NOMO-1 (cell line): ENCODE results near the gene UBE2Q1.

Source experiments
- DNase-seq, 2 experiments: peaks; one replicate each; lab custom pipeline; 2025; ENCODE audit not compliant: unreplicated experiment in 2 of 2; lab: John Stamatoyannopoulos, UW

Gene UBE2Q1

DNA sequence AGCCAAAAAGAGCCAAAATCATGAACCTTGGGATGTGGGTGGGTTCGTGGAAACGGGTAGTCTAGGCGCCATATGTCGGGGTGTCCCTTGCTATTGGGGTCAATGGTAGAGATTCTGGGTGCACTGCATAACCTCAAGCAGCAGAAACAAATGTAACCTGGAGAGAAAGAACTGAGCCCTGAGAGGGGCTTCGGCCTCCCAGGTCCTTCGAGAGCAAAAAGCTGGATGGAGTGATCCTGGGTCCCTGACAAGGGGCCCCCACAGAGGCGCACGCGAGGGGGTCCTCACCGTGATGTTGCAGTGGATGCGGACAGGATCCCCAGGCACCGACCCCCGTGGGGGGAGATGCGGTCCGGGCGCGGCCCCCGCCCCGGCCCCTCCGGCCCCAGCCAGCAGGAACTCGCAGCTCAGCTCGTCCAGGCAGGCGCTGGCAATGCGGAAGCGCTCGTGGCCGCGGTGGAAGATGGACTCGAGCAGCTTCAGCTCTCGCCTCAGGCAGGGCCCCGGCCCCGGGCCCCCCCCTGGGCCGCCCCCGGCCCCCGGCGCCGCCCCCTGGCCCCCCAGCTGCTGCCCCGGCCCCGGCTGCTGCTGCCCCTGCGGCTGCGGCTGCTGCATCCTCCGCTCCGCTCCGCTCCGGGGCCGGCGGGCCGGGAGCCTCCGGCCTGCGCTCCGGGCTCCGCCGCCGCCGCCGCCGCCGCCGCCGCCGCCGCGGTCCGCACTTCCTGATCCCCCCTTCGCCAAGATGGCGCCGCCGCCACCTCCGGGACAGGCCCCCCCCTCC, at the start of gene UBE2Q1:
Gene UBE2Q1, minus strand, starts transcription at position 724 of the 781 bp plus-strand sequence. Its CDS starts 109 bp downstream, at position 615.
- DNase-seq: peak; percentile 12 to 41

DNA sequence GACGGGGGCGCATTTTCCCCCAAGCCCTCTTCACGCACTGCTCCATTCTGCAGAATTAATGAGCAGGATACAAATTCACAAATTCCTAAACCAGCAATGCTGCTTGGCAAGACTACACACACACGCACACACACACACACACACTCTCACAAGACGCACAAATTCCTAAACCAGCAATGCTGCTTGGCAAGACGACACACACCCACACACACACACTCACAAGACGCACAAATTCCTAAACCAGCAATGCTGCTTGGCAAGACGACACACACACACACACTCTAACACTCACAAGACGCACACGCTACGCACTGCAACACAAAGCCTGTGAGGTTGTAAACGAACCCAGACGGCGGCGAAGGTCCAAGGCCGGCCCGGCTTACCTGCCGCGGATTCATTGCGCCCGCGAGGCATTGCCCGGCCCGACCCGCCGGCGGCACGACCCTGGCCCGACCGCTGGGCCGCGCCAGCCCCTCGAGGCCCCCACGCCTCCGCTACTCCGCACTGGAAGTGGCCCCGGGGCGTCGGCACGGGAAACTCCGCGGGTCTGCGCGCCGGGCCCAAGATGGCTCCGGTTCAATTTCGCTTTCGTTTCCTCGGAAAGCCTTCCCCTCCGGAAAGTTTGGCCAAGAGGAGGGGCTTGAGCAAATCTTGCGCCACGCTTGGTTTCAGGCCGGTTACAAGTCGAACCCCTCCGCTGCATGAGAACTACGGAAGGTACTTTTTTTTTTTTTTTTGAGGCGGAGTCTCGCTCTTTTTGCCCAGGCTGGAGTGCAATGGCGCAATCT, 49.3 kb upstream of the UBE2Q1 start, which contains the start of gene ADAR:
Gene ADAR, minus strand, starts transcription at position 578 of the 788 bp plus-strand sequence. Its CDS starts 180 bp downstream, at position 398.
- peak; percentile 96 to 97 for DNase-seq

DNA sequence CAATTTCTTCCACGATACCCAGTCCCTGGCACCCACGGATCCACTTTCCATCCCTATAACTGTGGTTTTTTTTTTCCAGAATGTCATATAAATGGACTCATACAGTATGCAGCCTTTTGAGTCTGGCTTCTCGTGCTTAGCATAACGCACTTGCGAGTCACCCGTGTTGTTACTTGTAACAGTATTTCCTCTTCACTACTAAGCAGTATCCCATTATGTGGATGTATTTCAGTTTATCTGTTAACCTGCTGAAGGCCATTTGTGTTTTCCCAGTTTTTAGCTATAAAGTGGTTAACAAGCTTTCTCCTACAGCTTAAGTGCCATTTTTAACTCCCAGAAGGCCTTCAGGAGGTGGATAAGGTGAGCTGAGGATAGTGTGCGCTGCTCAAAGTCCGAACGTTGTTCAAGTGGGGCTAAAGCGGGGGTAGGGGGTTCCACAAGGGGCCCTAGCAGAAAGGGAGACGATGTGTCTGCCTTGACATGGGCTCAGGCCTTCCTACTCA, 48.7 kb upstream of the UBE2Q1 start:
- peak in 1 of 2 experiments; percentile 14 for DNase-seq

DNA sequence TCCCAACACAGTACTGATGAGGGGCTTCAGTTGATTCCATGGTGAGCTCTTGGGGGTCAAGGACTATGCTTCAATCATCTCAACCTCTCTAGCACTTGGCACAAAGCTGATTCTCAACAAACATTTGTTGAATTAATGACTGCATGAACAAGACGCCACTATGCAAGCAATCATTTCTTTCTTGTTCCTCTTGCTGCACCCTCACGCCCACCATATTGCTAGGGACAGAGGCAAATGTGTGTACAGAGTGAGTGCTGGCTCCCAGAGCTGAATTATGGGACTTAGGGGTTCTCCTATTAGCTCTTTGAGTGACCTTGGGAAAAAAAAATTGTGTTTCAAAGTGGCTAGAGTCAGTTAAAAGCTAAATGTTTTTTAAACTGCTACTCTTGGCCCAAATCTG, 47.1 kb upstream of the UBE2Q1 start:
- DNase-seq: no peak

DNA sequence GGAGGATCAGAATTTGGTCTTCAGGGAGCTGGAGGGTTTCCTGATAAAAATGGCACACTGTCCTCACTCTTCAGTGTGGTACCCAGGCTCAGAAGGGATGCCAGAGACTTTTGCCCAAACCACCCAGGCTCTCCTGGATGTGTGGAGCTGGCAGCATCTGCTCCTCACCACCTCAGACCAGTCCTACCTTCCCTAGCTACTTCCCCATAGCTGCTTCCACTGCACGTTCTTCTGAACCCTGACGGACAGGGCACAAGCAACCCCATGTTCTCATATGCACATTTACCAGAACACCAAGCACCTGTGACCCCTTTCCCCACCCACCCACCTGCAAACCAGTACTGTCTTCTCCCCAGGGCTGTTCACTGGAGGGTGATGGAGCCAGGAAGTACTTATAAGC, 44.9 kb upstream of the UBE2Q1 start:
- DNase-seq: no peak

DNA sequence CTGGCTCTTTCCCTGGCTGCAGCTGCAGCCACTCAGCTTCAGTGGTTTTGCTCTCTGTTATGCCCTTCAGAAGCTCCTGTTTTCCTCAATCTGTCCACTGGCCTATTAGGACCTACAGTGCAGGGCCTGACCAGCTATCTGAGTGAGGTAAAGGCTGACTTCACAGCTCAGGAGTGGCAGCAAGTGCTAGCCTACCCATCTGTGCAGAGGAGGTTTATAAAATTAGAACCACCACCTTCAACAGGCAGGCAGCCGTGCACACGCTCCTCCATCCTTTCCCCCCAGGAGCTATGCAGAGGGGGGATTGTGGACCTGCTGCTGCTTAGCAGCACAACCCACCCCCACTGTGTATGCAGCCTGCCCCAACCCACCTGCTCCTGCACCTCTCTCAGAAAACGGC, 41.2 kb upstream of the UBE2Q1 start:
- no peak for DNase-seq

DNA sequence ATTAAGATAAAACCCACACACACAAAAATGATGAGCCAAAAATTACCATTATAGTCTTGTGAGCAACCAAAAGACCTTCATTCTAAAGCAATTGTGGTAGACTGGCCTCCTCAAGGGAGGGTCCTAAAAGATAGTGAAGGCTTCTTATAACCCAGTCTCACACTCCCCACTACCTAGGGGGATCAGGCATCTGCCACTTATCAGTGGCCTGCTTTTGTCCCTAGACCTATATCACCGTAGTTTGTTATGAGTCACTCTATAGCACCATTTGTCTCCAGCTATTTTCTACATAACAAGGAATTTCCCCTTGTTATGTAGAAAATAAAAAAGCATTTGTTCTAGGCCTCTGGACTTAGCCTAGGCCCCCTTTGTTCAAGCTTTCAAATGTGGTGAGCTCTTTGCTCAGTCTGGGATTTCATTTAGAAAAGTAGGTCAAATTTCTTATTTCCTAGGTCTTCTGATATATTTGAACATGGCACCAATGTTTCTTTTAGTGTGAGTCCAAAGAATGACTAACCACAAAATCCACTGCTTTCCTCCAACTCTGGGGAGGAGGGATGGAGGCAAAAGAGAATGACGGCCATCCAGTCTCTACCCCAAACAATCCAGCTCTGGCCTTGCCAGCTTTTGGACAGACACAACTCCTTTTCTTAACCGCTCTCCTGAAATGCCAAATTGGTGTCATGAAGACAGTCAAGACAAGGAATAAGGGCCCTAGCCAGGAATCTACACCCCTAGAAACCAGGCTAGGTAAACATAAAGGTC, 40.6 kb upstream of the UBE2Q1 start:
- DNase-seq: no peak

DNA sequence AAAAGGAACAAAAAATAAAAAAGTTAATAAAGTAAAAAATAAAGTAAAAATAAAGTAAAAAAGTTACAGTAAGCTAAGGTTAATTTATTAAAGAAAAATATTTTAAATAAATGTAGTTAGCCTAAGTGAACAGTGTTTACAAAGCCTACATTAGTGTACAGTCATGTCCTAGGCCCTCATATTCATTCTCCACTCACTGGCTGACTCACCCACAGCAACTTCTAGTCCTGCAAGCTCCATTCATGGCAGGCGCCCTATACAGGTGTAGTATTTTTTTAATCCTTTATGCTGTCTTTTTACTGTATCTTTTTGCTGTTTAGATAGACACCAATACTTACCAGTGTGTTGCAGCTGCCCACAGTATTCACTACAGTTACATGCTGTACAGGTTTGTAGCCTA, 37.2 kb upstream of the UBE2Q1 start:
- DNase-seq: no peak

DNA sequence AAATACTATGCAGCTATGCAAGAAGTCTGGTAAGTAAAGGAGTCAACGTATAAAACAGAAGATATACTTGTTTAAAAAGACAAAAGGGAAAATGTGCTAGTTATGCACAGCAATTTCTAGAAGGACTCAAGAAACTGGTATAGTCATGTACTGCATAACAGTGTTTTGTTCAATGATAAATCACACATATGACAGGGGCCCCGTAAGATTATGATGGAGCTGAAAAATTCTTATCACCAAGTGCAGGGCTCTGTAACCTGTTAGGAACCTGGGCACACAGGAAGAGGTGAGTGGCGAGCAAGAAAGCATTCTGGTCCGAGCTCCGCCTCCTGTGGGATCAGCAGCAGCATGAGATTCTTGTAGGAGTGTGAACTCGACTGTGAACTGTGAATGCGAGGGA, 36.3 kb upstream of the UBE2Q1 start:
- DNase-seq: no peak

DNA sequence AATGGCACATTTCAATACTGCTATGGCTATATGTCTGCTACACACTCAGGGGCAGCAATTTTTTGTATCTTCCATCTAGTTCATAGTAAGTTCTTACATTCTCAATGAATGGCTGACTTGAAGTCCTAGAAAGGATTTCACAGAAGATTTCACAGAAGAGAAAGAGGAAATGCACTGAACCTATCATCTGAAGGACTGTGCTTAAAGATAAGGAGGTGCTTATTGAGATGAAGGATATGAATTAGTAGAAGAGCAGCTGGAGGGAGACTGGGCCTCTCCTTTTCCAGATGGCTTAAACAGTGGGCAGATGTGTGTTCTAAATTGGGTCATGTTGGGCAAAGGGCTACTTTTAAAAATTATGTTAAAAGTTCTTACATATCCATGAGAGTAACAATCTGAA, 34.9 kb upstream of the UBE2Q1 start:
- no peak for DNase-seq

DNA sequence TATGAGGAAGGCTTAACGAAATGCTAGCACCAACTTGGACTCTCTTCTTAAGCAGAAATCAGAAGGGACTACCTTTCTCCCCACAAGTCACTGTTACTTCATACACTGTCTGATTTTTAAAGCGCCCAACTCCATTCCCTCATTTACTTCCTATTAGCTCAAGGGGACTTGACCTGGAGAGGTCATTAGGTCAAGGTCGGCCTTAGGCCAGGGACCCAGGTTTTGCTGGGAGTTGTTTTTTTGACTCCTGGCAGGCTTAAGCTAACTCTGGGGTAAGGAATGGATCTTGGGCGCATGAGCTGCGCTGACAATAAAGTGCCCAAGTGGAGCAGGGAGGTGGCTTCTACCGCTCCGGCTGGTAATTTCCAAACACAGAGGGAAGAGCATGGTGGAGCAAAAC, 32.7 kb upstream of the UBE2Q1 start:
- no peak for DNase-seq

DNA sequence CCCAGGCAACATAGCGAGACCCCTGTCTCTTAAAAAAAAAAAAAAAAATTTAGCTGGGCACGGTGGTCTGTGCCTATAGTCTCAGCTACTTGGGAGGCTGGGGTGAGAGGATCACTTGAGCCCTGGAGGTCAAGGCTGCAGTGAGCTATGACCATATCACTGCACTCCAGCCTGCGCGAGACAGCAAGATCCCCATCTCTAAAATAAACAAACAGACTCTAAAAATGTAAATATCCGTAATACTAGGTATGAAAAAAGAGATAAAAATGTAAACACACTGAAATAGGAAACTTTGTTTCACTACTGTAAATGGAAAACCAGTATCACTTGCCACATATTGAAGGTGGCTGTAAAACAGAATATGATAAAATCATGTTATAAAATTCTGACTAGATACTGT, 32.3 kb upstream of the UBE2Q1 start:
- DNase-seq: no peak

DNA sequence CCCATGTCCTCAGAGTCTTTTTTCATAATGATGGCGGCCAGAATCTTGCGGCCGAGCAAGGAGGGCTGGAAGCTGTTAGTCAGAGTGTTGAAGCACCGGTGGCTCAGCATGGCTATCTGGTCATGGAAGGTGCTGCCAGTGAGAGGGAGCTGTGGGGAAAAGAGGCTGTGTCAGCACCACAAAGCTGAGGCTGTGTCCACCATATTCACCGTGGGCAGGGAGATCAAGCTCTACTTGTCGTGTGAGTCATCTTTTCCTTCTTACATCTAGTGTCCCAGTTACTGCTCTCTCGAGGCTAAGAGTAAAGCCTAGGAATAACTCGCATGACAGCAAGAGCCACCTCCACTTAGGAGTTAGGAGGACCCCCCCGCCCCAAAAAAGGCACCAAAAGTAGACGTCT, 31.3 kb upstream of the UBE2Q1 start:
- no peak for DNase-seq

DNA sequence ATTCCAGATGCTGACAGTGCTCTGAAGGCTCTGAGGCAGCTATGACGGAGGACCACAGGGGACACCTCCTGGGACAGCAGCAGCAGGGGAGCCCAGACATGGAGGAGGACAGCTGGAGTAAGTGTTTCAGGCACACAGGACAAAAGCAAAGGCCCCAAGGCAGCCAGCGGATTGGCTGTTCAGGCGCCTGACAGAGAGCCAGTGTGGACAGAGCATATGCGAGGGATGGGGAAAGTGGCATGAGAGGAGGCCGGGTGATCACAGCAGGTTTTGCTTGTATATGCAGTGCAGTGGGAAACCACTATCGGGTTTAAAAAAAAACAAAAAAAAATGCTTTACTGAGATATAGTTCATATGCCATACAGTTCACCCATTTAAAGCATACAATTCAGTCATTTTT, 28.2 kb upstream of the UBE2Q1 start:
- no peak for DNase-seq

DNA sequence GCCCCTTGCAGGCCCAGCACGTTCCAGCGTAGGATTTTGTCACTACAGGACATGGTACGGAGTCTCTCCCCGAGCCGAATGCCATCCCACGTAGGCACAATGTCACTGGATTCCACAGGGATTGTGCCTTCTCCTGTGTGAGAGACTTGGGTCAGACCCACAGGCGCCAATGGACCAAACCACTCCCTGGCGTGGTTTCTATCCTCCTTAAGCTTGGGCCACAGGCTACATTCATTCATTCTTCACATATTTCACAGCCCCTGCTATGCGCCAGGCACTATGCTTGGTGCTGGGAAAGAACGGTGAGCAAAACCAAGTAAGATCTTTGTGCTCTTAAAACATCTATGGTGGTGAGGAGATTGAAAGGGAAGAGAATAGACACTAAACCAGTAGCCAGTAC, 27.8 kb upstream of the UBE2Q1 start:
- DNase-seq: no peak

DNA sequence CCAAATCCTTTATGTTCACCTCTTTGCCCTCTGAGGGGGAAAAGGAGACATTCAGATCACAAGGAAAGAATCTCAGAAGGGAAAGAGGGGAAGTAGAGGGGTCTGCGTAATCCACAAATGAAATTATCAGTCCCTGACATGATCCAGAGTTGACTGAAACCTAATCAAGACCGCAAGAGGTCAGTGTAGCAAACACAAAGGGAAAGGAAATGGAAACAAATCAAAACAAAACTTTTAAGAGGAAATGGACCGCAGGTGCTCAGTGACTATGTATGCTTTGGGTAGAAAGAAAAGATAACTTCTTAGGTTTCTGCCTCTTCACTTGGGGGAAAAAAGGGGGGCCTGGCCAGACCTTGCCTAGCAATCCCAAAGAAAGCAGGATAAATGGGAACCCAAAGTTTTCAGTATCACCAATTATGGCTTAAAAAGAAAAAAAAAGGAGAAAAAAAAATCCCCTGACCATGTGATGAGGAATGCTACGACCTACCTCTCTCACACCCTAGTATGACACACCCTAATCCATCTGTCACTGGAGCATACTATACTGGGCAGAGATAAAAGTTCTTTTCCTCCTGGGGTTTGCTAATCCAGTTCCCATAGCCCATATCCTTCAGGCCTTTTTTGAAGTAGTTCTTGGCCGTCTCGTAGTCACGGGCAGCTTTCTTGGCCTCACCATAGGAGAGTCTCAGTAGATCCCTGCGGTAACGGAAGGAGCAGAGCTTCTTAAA, 26.0 kb upstream of the UBE2Q1 start:
- no peak for DNase-seq

DNA sequence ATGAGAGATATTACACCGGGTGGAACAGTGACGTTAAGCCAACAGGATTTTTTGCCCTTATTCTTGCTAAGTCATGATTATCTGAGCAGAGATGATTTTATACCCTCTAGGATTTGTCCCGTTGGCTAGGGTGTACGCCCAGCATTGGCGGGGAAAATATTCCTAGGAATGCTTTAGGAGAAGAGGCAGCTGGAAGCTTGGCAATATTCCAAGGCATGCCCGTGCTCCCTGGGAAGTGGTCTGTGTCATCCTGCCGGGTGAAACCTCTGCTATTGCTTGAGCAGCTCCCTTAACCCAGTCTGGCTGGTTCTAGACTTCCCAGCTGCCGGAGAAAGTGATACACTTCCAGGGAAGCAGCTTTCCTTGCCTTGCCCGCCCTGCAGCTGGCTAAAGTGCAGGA, 25.3 kb upstream of the UBE2Q1 start:
- DNase-seq: no peak

DNA sequence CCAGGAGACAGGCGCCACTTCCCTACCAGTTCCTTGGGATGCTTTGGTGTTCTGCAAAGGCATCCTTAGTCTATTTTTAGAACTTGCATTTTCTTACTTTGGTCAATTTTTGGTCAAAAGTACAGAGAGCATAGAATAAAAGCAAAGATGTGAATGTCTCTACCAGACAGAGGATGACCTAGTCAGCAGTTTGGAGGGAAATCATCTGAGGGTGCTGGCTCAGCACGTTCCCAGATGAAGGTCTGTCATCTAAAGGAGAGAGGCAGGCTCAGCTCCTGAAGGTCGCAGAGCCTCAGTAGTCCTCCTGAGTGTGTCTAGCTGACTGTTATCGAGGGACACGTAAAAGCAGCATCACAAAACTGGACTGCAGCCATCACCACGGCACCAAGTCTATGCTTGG, 24.4 kb upstream of the UBE2Q1 start:
- DNase-seq: no peak

DNA sequence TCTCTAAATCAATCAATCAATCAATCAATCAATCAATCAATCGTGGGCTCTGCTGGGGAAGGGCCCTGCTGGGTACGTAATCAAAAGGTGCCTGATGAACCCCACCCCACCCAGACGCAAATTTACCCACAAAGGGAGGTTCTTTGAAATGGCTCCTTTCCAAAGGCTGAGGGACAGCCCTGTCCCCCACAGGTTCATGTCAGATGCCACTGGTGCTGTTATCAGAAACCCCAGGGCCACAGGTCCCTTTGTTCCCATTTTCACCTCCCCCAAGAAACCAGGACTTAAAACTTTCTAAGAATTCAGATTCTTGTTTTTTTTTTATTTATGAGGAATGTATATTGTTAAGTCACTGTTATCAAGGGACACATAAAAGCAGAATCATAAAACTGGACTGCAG, 23.3 kb upstream of the UBE2Q1 start:
- no peak for DNase-seq

DNA sequence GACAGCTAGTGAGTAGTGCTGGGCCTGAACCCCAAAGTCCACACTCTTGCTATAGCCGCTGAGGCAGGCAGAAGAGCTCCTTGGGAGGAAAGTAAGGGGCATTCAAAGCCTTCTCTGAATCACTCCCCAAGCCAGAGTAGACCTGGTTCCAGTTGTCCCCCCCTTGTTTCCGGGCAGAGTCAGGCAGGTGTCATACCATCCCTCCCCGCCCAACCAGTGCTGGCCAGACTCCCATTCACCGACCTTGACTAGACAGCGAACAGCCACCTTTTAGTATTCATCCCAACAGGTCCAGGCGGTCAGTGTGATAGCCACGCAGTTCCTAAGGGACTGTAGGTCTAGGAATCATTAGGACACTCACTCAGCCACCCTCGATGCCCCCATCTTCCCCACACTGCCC, 20.9 kb upstream of the UBE2Q1 start:
- no peak for DNase-seq

DNA sequence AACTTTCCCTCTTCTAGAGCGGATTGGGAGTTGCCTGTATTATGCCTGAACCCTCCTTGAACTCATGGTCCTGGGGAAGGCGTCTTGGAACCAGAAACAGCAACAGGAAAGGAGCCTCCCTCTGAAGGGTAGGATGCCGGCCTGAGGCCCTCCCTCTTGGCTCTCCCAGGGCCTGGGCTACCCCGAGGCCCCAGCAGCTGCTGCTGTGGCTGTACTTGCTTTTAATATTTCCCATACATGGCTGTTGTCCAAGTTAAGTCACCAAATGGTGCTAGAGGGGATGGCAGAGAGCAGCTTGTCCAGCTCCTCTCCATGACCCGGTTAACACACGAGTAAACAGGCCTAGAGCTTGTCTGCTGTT, 19.6 kb upstream of the UBE2Q1 start:
- no peak for DNase-seq
